Head of caudate nucleus (tissue), 42 donors: Measurements from ENCODE around the gene AJUBA.
"Not testable (repeated sequence)": the region's sequence is repeated elsewhere in the genome, so short reads cannot be mapped to it uniquely, and the experiment has no call there.

Experiments
- DNase-seq, 42 donors: peaks; one replicate each; pipeline versions ENCODE4 v3.0.0 to v3.0.0-alpha.2; 2020 to 2021; ENCODE audit warnings: mixed read lengths in 7 of 42
- intact Hi-C: fragments of 100-400 bp; cut with DNase I; formaldehyde crosslinking; loops from one replicate; pipeline ENCODE4 v1.15.0; 2022

The AJUBA gene

GRCh38 chr14:22982477-22983245 lies at the start of gene AJUBA:
Gene AJUBA (minus strand): TSS chr14:22982551. CDS start chr14:22982266, 285 bp downstream.
- intact Hi-C loops, result loop anchor here (10.0 kb wide), 1 partner anchor 48 kb away; no protein-coding TSS in a partner anchor
- peak in 41 of 42 donors; percentile 24 to 78 (median 62) for DNase-seq

GRCh38 chr14:23030936-23031335 lies 48.6 kb upstream of the AJUBA start:
- intact Hi-C loops, result no loop called here
- no peak for DNase-seq

GRCh38 chr14:23028799-23029198 lies 46.4 kb upstream of the AJUBA start:
- intact Hi-C loops, result no loop called here
- no peak for DNase-seq

GRCh38 chr14:23025151-23025814 lies 42.9 kb upstream of the AJUBA start:
- DNase-seq, result no peak
- intact Hi-C loops, result no loop called here

GRCh38 chr14:23024612-23025075 lies 42.3 kb upstream of the AJUBA start:
- intact Hi-C loops, result no loop called here
- no peak for DNase-seq

- intact Hi-C loops, result no loop called here
- DNase-seq, result no peak
These were observed 41.4 kb upstream of the AJUBA start for GRCh38 chr14:23023795-23024152.

GRCh38 chr14:23023022-23023794 lies 40.9 kb upstream of the AJUBA start:
- peak in 23 of 42 donors; percentile 17 to 70 (median 34) for DNase-seq
- intact Hi-C loops, result no loop called here

GRCh38 chr14:23021889-23022442 lies 39.6 kb upstream of the AJUBA start:
- intact Hi-C loops, result no loop called here
- no peak for DNase-seq

GRCh38 chr14:23021434-23021833 lies 39.1 kb upstream of the AJUBA start:
- DNase-seq, result no peak
- intact Hi-C loops, result no loop called here

GRCh38 chr14:23020143-23021128 lies 38.1 kb upstream of the AJUBA start:
- peak in 2 of 42 donors; percentile 12 to 18 for DNase-seq
- intact Hi-C loops, result no loop called here

- intact Hi-C loops, result no loop called here
- DNase-seq, result no peak
These were observed 35.8 kb upstream of the AJUBA start for GRCh38 chr14:23018107-23018506.

GRCh38 chr14:23017091-23017490 lies 34.7 kb upstream of the AJUBA start:
- peak in 19 of 42 donors; percentile 17 to 70 (median 45) for DNase-seq
- intact Hi-C loops, result no loop called here

GRCh38 chr14:23015618-23016017 lies 33.3 kb upstream of the AJUBA start:
- no peak for DNase-seq
- intact Hi-C loops, result no loop called here

GRCh38 chr14:23013749-23014054 lies 31.4 kb upstream of the AJUBA start:
- DNase-seq, intact Hi-C loops: not testable (repeated sequence)

GRCh38 chr14:23013054-23013748 lies 30.9 kb upstream of the AJUBA start:
- intact Hi-C loops, result no loop called here
- DNase-seq, result no peak

- intact Hi-C loops, result no loop called here
- DNase-seq, result peak; percentile 45 to 90 (median 80)
These were observed 27.8 kb upstream of the AJUBA start, which contains the start of gene C14orf93 for GRCh38 chr14:23009939-23010726. Gene C14orf93 (minus strand): TSS chr14:23010143. CDS start chr14:22999023, 11,120 bp downstream.

GRCh38 chr14:23009483-23009938 lies 27.2 kb upstream of the AJUBA start:
- DNase-seq, result no peak
- intact Hi-C loops, result no loop called here
